ENCODE results near the gene MAP4K3.

GRCh38 chr2:39306626-39307025, 130.5 kb downstream of the MAP4K3 start:
- TF ChIP-seq CTCF (tag by site-specific recombination; IDR thresholded peaks at IDR 0.05) (no peak), ZNF274 (IDR thresholded peaks at IDR 0.05; ENCODE audit: low read length) (no peak), ZNF274 (tag by site-specific recombination; IDR thresholded peaks at IDR 0.05; ENCODE audit: borderline replicate concordance) (no peak), ZNF596 (tag by site-specific recombination; IDR thresholded peaks at IDR 0.05) (no peak), ZBTB26 (tag by site-specific recombination; optimal IDR thresholded peaks at IDR 0.05) (no peak), ZBTB8A (tag by site-specific recombination; IDR thresholded peaks at IDR 0.05) (no peak)
